K562 (cell line): Measurements from ENCODE around the gene ZSWIM4. TPM values are rescaled to one million over a fixed set of nuclear protein-coding genes. Genes with fewer than 3 reads are reported as not detected.
A peak's percentile ranks its signal among the peaks of the same experiment; 100 is the strongest.

Source experiments
- ATAC-seq: fragments of 200-7000 bp; cut with Tn5 transposase; 3 replicates; pipeline ENCODE4 v1.9.1; 2020; ENCODE audit warnings: moderate library complexity
- BruUV-seq: library from RNA; stranded (reverse); fragments of 400-500 nt; replicated peaks from 2 replicates; lab custom pipeline; 2021; lab: Mats Ljungman, UMichigan
- CTCF ChIA-PET: fragments of 300-600 bp; formaldehyde crosslinking; extraction: SDS; loops from one replicate; lab custom pipeline; 2021; ENCODE audit warnings: low intra/inter-chr PET ratio; lab: Yijun Ruan, JAX
- POLR2A ChIA-PET: fragments of 300-600, 350-650 bp; sonication (Branson Sonifier 250); formaldehyde crosslinking; extraction: SDS; loops from one replicate; lab custom pipeline; 2021; ENCODE audit warnings: antibody characterized with exemption, inconsistent platforms; lab: Yijun Ruan, JAX
- DNase-seq, 4 experiments: peaks; one replicate each; pipeline versions ENCODE4 v3.0.0 to v3.0.0-alpha.2; 2011 to 2018; ENCODE audit warnings: low spot score in 3 of 4, mixed read lengths in 3 of 4; ENCODE audit errors: extremely low read depth in 1 of 4
- FAIRE-seq: peaks from 2 replicates; lab custom pipeline; 2011; peaks lifted over from hg19 to GRCh38; lab: Jason Lieb, UNC
- H2AFZ ChIP-seq: 2 replicates; pipeline ENCODE4 v1.6.0; 2011; ENCODE audit warnings: low read depth, low read length, control low read depth, inconsistent platforms
- H3K27ac ChIP-seq: fragments of 200-600 bp; 3 replicates; pipeline ENCODE4 v1.8.0; 2011; ENCODE audit warnings: low read depth, mild to moderate bottlenecking, control low read depth, inconsistent platforms, low read length, moderate library complexity, mixed read lengths; ENCODE audit errors: extremely low read depth
- H3K27me3 ChIP-seq, 2 experiments: fragments of 300-600 bp in 1 of 2; 2 replicates in 1 of 2; 3 replicates in 1 of 2; pipeline versions ENCODE4 v1.6.0 to v1.8.0; 2011; ENCODE audit warnings: inconsistent platforms in 2 of 2, low read length in 2 of 2, mild to moderate bottlenecking in 1 of 2, mixed read lengths in 1 of 2, moderate library complexity in 1 of 2; ENCODE audit not compliant: control insufficient read depth in 2 of 2, insufficient read depth in 2 of 2
- H3K36me3 ChIP-seq: fragments of 300-600 bp; 3 replicates; pipeline ENCODE4 v1.8.0; 2011; ENCODE audit warnings: mild to moderate bottlenecking, low read length, inconsistent platforms; ENCODE audit not compliant: control insufficient read depth, insufficient read depth
- H3K4me1 ChIP-seq, 2 experiments: fragments of 200-600 bp in 1 of 2; replicated peaks in 1 of 2; 2 replicates in 1 of 2; 3 replicates in 1 of 2; pipeline versions ENCODE4 v1.5.1 to v1.8.0; 2011; ENCODE audit warnings: inconsistent platforms in 2 of 2, low read length in 2 of 2, mild to moderate bottlenecking in 1 of 2, mixed read lengths in 1 of 2, moderate library complexity in 1 of 2; ENCODE audit not compliant: control insufficient read depth in 2 of 2, insufficient read depth in 2 of 2
- H3K4me2 ChIP-seq: 2 replicates; pipeline ENCODE4 v1.6.1; 2011; ENCODE audit warnings: low read length, control low read depth, inconsistent platforms, mixed read lengths; ENCODE audit not compliant: insufficient read depth
- H3K4me3 ChIP-seq: fragments of 200-600 bp; sonication (generic), shearing (Covaris generic); 2 replicates; pipeline ENCODE4 v1.5.1; 2016; ENCODE audit warnings: control low read depth, inconsistent platforms
- H3K79me2 ChIP-seq: fragments of 200-600 bp; 3 replicates; pipeline ENCODE4 v1.8.0; 2011; ENCODE audit warnings: low read length, inconsistent platforms; ENCODE audit not compliant: control insufficient read depth, insufficient read depth
- H3K9ac ChIP-seq, 2 experiments: 2 replicates each; pipeline versions ENCODE4 v1.6.0 to v1.6.1; 2011; ENCODE audit warnings: low read depth in 2 of 2, low read length in 2 of 2, control low read depth in 1 of 2, inconsistent platforms in 1 of 2, mild to moderate bottlenecking in 1 of 2, mixed read lengths in 1 of 2; ENCODE audit not compliant: insufficient read depth in 1 of 2
- H3K9me1 ChIP-seq: one replicate; pipeline ENCODE4 v1.6.0; 2011; ENCODE audit warnings: inconsistent platforms, mild to moderate bottlenecking, low read length, moderate library complexity; ENCODE audit not compliant: control insufficient read depth, insufficient read depth
- H3K9me3 ChIP-seq: replicated peaks from 2 replicates; pipeline ENCODE4 v1.5.1; 2011; ENCODE audit warnings: low read depth, low read length, inconsistent platforms; ENCODE audit not compliant: control insufficient read depth, insufficient read depth
- H4K20me1 ChIP-seq: replicated peaks from 2 replicates; pipeline ENCODE4 v1.6.1; 2011; ENCODE audit warnings: low read length, inconsistent platforms, mixed read lengths; ENCODE audit not compliant: control insufficient read depth, insufficient read depth
- POLR2AphosphoS5 ChIP-seq: IDR thresholded peaks from 2 replicates; pipeline ENCODE4 v1.6.1; 2011; ENCODE audit warnings: mild to moderate bottlenecking, low read depth, low read length, moderate library complexity; ENCODE audit not compliant: control insufficient read depth, insufficient read depth
- SMARCA4 ChIP-seq: fragments of 450-650 bp; IDR thresholded peaks from 2 replicates; pipeline ENCODE4 v1.6.1; 2016
- WGBS: fragments of 100-300 bp; shearing (Covaris generic); methylation state at CpG from one replicate; pipeline ENCODE4 v1.1.6; 2016; ENCODE audit warnings: low coverage, mixed read lengths; ENCODE audit not compliant: insufficient coverage; ENCODE audit errors: missing lambda C conversion rate; 5-methylcytosine and 5-hydroxymethylcytosine counted together
- in situ Hi-C: fragments of 300-500 bp; cut with MboI; formaldehyde crosslinking; loops from 4 replicates; pipeline ENCODE4 v1.15.0; 2018; ENCODE audit warnings: inconsistent platforms, mixed read lengths
- intact Hi-C: fragments of 100-400 bp; cut with micrococcal nuclease; formaldehyde crosslinking; loops from 2 replicates; pipeline ENCODE4 v1.14.2; 2022
- polyA plus RNA-seq, 8 experiments: library from polyadenylated mRNA; depleted of rRNA in 4 of 8; stranded (reverse) in 5 of 8; unstranded in 3 of 8; fragments of >200 nt; fragmentation: Nextera tagmentation in 2 of 8; fragmentation: Illumina TruSeq in 1 of 8; extraction: Ambion mirVana in 2 of 8; extraction: Trizol in 1 of 8; gene quantifications; 2 replicates each; pipeline versions ENCODE4 v1.2.1 to v1.2.3, GENCODE V29; 2011 to 2014; ENCODE audit warnings: inconsistent platforms in 1 of 8, missing spikeins in 1 of 8
- total RNA-seq, 7 experiments: library from RNA; depleted of rRNA in 6 of 7; stranded (reverse); fragments of >200 nt in 6 of 7; fragmentation: Illumina TruSeq in 2 of 7; extraction: Trizol in 2 of 7; gene quantifications; 2 replicates each; pipeline versions ENCODE4 v1.2.1 to v1.2.3, GENCODE V29; 2011 to 2021; ENCODE audit warnings: low replicate concordance in 1 of 7
- TF ChIP-seq, protein P1 (sequence below): sonication (generic); formaldehyde crosslinking; IDR thresholded peaks from 2 replicates; pipeline ENCODE4 v1.8.1; 2023; ENCODE audit warnings: missing genetic modification reagents, mild to moderate bottlenecking, borderline replicate concordance

ZSWIM4 gene
- total and polyA plus RNA-seq, 9 of the 15 experiments (the other 6 are each of a cell fraction or from before 2014, with no cell fraction given) = 0.25 to 3.7 (median 0.79) TPM; not detected in 2

DNA sequence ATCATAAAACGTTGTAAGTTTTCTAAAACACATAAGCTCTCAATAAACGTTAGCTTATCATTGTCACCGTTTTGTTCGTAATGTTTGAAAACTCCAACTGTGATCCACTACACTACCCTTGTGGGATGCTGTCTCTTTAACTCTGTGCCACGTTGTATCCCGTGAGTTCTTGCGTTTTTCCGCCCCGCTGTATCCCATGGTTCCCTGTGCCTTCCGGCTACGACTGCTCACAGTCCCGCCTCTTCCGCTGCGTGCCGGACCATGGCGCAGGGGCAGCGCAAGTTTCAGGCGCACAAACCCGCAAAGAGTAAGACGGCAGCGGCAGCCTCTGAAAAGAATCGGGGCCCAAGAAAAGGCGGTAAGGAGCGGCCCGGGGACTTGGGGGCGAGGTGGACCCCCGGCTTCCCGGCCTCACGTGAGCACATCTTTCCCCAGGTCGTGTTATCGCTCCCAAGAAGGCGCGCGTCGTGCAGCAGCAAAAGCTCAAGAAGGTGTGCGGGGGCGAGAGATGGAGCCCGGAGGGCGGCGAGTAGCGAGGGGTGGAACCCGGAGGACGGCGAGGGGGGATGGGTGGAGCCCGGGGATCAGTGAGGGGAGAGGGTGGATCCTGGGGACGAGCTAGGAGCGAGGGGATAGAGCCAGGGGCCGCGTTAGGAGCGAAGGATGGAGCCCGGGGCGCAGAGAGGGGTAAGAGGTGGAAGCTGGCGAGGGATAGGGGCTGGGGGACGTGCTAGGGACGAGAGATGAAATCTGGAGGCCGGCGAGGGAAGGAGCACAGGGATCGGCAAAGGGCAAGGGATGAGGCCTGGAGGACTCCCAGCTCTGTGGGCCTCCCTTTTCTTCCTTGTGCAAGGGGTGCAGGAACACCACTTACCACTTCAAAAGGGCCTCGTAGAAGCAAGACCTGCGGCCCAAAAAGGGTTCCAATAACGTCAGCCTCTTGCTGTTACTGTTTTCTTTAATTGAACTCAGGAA, 20.7 kb upstream of the ZSWIM4 start, which contains the start of gene C19orf53 (continued):
- TF ChIP-seq, protein P1, sequence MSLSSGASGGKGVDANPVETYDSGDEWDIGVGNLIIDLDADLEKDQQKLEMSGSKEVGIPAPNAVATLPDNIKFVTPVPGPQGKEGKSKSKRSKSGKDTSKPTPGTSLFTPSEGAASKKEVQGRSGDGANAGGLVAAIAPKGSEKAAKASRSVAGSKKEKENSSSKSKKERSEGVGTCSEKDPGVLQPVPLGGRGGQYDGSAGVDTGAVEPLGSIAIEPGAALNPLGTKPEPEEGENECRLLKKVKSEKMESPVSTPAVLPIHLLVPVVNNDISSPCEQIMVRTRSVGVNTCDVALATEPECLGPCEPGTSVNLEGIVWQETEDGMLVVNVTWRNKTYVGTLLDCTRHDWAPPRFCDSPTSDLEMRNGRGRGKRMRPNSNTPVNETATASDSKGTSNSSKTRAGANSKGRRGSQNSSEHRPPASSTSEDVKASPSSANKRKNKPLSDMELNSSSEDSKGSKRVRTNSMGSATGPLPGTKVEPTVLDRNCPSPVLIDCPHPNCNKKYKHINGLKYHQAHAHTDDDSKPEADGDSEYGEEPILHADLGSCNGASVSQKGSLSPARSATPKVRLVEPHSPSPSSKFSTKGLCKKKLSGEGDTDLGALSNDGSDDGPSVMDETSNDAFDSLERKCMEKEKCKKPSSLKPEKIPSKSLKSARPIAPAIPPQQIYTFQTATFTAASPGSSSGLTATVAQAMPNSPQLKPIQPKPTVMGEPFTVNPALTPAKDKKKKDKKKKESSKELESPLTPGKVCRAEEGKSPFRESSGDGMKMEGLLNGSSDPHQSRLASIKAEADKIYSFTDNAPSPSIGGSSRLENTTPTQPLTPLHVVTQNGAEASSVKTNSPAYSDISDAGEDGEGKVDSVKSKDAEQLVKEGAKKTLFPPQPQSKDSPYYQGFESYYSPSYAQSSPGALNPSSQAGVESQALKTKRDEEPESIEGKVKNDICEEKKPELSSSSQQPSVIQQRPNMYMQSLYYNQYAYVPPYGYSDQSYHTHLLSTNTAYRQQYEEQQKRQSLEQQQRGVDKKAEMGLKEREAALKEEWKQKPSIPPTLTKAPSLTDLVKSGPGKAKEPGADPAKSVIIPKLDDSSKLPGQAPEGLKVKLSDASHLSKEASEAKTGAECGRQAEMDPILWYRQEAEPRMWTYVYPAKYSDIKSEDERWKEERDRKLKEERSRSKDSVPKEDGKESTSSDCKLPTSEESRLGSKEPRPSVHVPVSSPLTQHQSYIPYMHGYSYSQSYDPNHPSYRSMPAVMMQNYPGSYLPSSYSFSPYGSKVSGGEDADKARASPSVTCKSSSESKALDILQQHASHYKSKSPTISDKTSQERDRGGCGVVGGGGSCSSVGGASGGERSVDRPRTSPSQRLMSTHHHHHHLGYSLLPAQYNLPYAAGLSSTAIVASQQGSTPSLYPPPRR (CRISPR knock-in tag) = no peak

DNA sequence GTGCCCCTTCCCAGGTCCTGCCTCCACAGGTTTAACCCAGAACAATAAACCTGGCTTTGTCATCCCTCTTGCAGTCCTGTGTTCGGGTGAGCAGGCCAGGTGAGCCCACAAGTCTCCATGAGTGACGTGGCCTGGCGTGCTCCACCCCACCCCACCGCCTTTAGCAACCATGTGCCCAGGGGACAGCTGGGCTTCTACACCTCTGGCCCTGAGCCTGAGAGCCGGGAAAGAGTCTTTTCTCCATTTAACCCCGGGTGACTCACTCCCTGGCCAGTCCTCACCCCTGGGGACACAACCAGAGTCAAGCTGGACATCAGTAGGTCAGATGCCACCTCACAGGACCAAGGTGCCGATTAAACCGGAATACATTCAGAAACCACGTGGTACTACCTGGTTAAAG, 16.8 kb upstream of the ZSWIM4 start:
- DNase-seq (no peak), ATAC-seq (no peak), FAIRE-seq (no peak)
- CTCF ChIA-PET = no interaction called here
- peaks cover 25% of the 10 kb centered on the region for H3K79me2 ChIP-seq
- no peak overlapping the region for H3K4me3 ChIP-seq
- H3K9me3 ChIP-seq = no peaks in the 10 kb centered on the region
- intact Hi-C loops = no loop called here
- H3K27me3 ChIP-seq = no peaks in the 10 kb centered on the region
- H3K36me3 ChIP-seq = peaks cover 39% of the 10 kb centered on the region
- POLR2A ChIA-PET = interaction anchor here (0.5 to 1.6 kb wide), 3 partner anchors 10 to 84 kb away, joined by 4 to 7 read pairs (median 5); no protein-coding TSS in a partner anchor
- no peaks in the 10 kb centered on the region for H3K9me1 ChIP-seq
- H3K9ac ChIP-seq = no peak overlapping the region
- peaks cover 10 to 27% of the 10 kb centered on the region in 2 experiments for H3K4me1 ChIP-seq
- no TSS peak for BruUV-seq
- no peak overlapping the region for H3K27ac ChIP-seq
- in situ Hi-C loops = no loop called here
- no peak overlapping the region for H2AFZ ChIP-seq
- H4K20me1 ChIP-seq = no peaks in the 10 kb centered on the region
- 95% methylated on average over 9 of the region's 9 CpGs for WGBS
- no peak overlapping the region for H3K4me2 ChIP-seq
- TF ChIP-seq POLR2AphosphoS5 = 0 out of 2 replicates have a peak, but pooled peaks have one; percentile 19
- TF ChIP-seq SMARCA4 = no peak
